Measurements from ENCODE around the gene RPS3A. TPM values are rescaled to one million over a fixed set of nuclear protein-coding genes. Genes with fewer than 3 reads are reported as not detected.
A peak's percentile ranks its signal among the peaks of the same experiment; 100 is the strongest.

The RPS3A gene
- total and polyA plus RNA-seq, 2 of the 13 experiments (the other 11 are each of a cell fraction or from before 2014, with no cell fraction given), result 3,332 to 3,626 TPM

- TF ChIP-seq ZNF143 (CRISPR knock-in tag; IDR thresholded peaks at IDR 0.05) (no peak), DNMT3B (CRISPR knock-in tag; conservative IDR thresholded peaks at IDR 0.05) (no peak), POLR2A (IDR thresholded peaks at IDR 0.05; ENCODE audit: insufficient read depth in 1 of 2, low read depth in 2 of 2, low read length in 2 of 2) (peak; percentile 45 to 47; a peak in 1 of 4 replicates), TP53 (CRISPR knock-in tag; conservative IDR thresholded peaks at IDR 0.05) (no peak), RBM22 (optimal IDR thresholded peaks at IDR 0.05; ENCODE audit: low read length) (peak; percentile 98), POGK (CRISPR knock-in tag; conservative IDR thresholded peaks at IDR 0.05) (0 out of 2 replicates have a peak, but pooled peaks have one; percentile 28), IRF1 (CRISPR knock-in tag; IDR thresholded peaks at IDR 0.05; ENCODE audit: low read depth) (no peak), SRY (CRISPR knock-in tag; IDR thresholded peaks at IDR 0.05) (no peak), HNF1B (CRISPR knock-in tag; IDR thresholded peaks at IDR 0.05) (no peak), HNRNPK (IDR thresholded peaks at IDR 0.05; ENCODE audit: low read depth, low read length, poor library complexity, severe bottlenecking) (no peak), CSRNP2 (CRISPR knock-in tag; conservative IDR thresholded peaks at IDR 0.05; ENCODE audit: low read depth) (no peak), ZBTB2 (CRISPR knock-in tag; IDR thresholded peaks at IDR 0.05; ENCODE audit: low read depth) (no peak), CHCHD3 (CRISPR knock-in tag; IDR thresholded peaks at IDR 0.05) (no peak), HIVEP1 (CRISPR knock-in tag; IDR thresholded peaks at IDR 0.05) (no peak), RFX3 (CRISPR knock-in tag; IDR thresholded peaks at IDR 0.05) (no peak), ONECUT2 (CRISPR knock-in tag; IDR thresholded peaks at IDR 0.05) (no peak), HOXD1 (CRISPR knock-in tag; IDR thresholded peaks at IDR 0.05) (no peak), ZNF510 (CRISPR knock-in tag; IDR thresholded peaks at IDR 0.05; ENCODE audit: low read depth) (no peak), RELA (CRISPR knock-in tag; IDR thresholded peaks at IDR 0.05) (no peak), HNRNPH1 (optimal IDR thresholded peaks at IDR 0.05; ENCODE audit: low read depth, low read length) (no peak), EEA1 (CRISPR knock-in tag; IDR thresholded peaks at IDR 0.05; ENCODE audit: borderline replicate concordance) (no peak), ARNT (IDR thresholded peaks at IDR 0.05) (no peak), RARG (CRISPR knock-in tag; IDR thresholded peaks at IDR 0.05; ENCODE audit: low read depth) (no peak), ATAD3A (CRISPR knock-in tag; IDR thresholded peaks at IDR 0.05) (no peak)
These were observed 6.1 kb downstream of the RPS3A start (continued) for GRCh38 chr4:151105454-151106032.
